PC-3 (cell line): ENCODE results near the gene CBX6. TPM values are rescaled to one million over a fixed set of nuclear protein-coding genes. Genes with fewer than 3 reads are reported as not detected.

Experiments
- ATAC-seq: fragments of 200-7000 bp; cut with Tn5 transposase; 2 replicates; pipeline ENCODE4 v1.9.1; 2020; ENCODE audit warnings: mild to moderate bottlenecking, moderate library complexity
- BruUV-seq: library from RNA; stranded (reverse); fragments of 400-500 nt; replicated peaks from 2 replicates; lab custom pipeline; 2021; lab: Mats Ljungman, UMichigan
- CTCF ChIA-PET: fragments of 300-600 bp; sonication (Branson Sonifier 250); formaldehyde crosslinking; loops from one replicate; lab custom pipeline; 2022; ENCODE audit warnings: antibody characterized with exemption; lab: Charles Lee
- POLR2A ChIA-PET: fragments of 300-600 bp; sonication (Branson Sonifier 250); formaldehyde crosslinking; loops from one replicate; lab custom pipeline; 2022; ENCODE audit warnings: antibody characterized with exemption; ENCODE audit not compliant: unreplicated experiment; lab: Charles Lee
- DNase-seq: peaks from one replicate; pipeline ENCODE4 v3.0.0-alpha.2; 2015
- H2AFZ ChIP-seq: fragments of 300-600 bp; sonication (generic); 2 replicates; pipeline ENCODE4 v1.6.0; 2016; ENCODE audit warnings: antibody characterized with exemption, low read length
- H3F3A ChIP-seq: fragments of 300-600 bp; sonication (generic); one replicate; pipeline ENCODE4 v1.6.0; 2017; ENCODE audit warnings: antibody characterized with exemption, low read length, control low read depth, mild to moderate bottlenecking; ENCODE audit not compliant: unreplicated experiment
- H3K27ac ChIP-seq: fragments of 300-600 bp; sonication (generic); 2 replicates; pipeline ENCODE4 v1.5.1; 2016; ENCODE audit warnings: mild to moderate bottlenecking, low read length
- H3K27me3 ChIP-seq: fragments of 300-600 bp; sonication (generic); 2 replicates; pipeline ENCODE4 v1.6.1; 2016; ENCODE audit warnings: low read length, mixed read lengths
- H3K36me3 ChIP-seq: fragments of 300-600 bp; sonication (generic); 2 replicates; pipeline ENCODE4 v1.6.1; 2016; ENCODE audit warnings: low read depth, mixed run types, low read length, mixed read lengths
- H3K4me1 ChIP-seq: fragments of 300-600 bp; sonication (generic); 2 replicates; pipeline ENCODE4 v1.5.1; 2016; ENCODE audit warnings: low read length; ENCODE audit not compliant: insufficient read depth
- H3K4me2 ChIP-seq: fragments of 300-600 bp; sonication (generic); 2 replicates; pipeline ENCODE4 v1.6.0; 2016; ENCODE audit warnings: low read length
- H3K4me3 ChIP-seq: fragments of 300-600 bp; sonication (generic); 2 replicates; pipeline ENCODE4 v1.5.1; 2016; ENCODE audit warnings: mild to moderate bottlenecking, low read length, mixed read lengths
- H3K79me2 ChIP-seq: fragments of 300-600 bp; sonication (generic); 2 replicates; pipeline ENCODE4 v1.6.1; 2017; ENCODE audit warnings: low read length, mixed read lengths
- H3K9ac ChIP-seq: fragments of 300-600 bp; sonication (generic); 2 replicates; pipeline ENCODE4 v1.6.0; 2016; ENCODE audit warnings: mild to moderate bottlenecking, low read length
- H3K9me2 ChIP-seq: fragments of 300-600 bp; sonication (generic); replicated peaks from 2 replicates; pipeline ENCODE4 v1.6.1; 2016; ENCODE audit warnings: mixed run types, low read length, mixed read lengths
- H3K9me3 ChIP-seq: fragments of 300-600 bp; sonication (generic); 2 replicates; pipeline ENCODE4 v1.6.1; 2016; ENCODE audit warnings: low read length, mixed read lengths
- H4K20me1 ChIP-seq: fragments of 300-600 bp; sonication (generic); 2 replicates; pipeline ENCODE4 v1.6.1; 2016; ENCODE audit warnings: low read length, mixed read lengths
- EZH2 ChIP-seq: fragments of 300-600 bp; sonication (generic); IDR thresholded peaks from one replicate; pipeline ENCODE4 v1.6.1; 2017; ENCODE audit warnings: antibody characterized with exemption, mild to moderate bottlenecking, low read length; ENCODE audit not compliant: unreplicated experiment
- EZH2phosphoT487 ChIP-seq: fragments of 300-600 bp; sonication (generic); IDR thresholded peaks from 2 replicates; pipeline ENCODE4 v1.6.1; 2018; ENCODE audit warnings: mild to moderate bottlenecking, antibody characterized with exemption, low read length, borderline replicate concordance
- intact Hi-C: fragments of 100-400 bp; cut with micrococcal nuclease; formaldehyde crosslinking; loops from 2 replicates; pipeline ENCODE4 v1.9.0; 2023
- total RNA-seq: library from RNA; depleted of rRNA; stranded (reverse); fragments of >200 nt; gene quantifications from 2 replicates; pipeline ENCODE4 v1.2.3, GENCODE V29; 2014
- TF ChIP-seq, protein P1 (sequence below): fragments of 300-600 bp; sonication (generic); conservative IDR thresholded peaks from 2 replicates; pipeline ENCODE4 v1.5.1; 2017; ENCODE audit warnings: antibody characterized with exemption, low read depth, mild to moderate bottlenecking, low read length

Gene CBX6
- total RNA-seq, 1 experiment from 2014 or later = 37.5 TPM

DNA sequence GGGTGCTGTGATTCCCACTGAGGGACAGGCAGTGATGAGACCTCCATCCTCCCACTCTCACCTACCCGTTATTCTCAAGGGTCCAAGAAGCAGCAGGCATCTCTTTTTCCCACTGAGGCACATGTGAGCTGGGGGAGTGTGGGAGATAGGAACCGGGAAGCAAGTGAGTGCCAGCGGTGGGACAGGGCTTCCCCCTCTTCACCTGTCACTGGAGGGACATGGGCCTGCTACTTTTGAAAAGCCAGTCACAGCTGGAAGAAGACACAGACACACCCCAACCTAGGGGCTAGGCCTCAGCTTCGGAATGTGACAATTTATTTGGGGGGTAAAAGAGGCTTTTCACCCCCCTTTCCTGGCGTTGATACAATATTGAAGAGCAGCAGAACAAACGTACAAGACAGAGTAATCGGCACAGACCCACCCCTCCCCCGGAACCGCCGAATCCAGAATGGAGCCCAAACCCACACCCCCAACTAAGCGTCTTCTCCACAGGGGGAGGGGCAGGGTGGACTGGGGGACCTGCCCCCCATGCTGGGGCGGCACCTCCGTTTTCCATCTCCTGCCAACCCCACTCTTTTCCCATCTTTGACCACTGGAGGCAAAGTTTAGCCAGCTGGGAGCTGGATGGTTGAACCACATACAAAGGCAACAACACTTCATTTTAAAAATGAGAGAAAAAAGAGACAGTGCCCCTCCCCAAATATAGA, 10.7 kb downstream of the CBX6 start:
- ATAC-seq = peak; percentile 19; the same call in 1 of the 2 replicates
- CTCF ChIA-PET = no interaction called here

DNA sequence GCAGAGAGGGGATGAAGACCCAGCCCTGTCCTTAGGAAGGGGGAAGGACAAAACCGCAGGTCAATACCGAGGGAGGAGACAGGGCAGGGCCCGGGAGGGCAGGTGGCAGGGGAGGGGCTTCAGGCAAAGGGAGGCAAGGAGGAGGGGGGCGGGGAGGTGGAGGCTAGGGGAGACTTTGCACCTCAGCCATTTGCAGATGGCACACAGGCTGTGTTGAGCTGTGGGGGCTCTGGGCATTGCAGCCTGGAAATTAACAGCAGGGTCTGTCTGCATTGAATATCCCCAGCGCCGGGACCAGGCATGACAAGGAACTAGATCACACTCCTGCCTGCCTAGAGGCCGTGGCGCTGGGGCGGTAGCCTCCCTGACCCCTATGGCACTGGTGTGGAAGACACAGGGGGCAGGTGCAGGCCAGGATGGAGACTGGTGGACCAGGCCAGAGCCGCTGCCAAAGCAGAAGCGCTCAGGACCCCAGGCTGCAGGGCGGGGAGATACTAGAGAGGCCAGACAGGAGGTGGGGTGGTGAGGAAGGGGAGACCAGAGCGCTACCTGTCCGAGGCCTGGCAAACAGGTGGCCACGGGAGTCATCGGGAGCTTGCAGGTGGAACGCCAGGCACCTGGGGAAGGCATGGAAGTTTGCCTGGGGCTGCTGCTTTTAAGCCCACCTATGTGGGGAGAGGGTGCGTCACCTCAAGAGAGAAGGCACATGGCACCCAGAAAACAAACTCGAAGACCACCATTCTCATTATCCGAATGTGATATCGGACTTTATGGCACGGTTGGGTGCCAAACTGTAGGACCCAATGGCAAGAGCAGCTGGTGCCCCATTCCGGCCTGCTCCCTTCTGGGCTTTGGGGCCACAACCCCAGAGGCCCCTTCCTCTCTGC, 11.5 kb downstream of the CBX6 start:
- no peaks in the 10 kb centered on the region for H3K9me2 ChIP-seq
- TF ChIP-seq EZH2 (no peak), EZH2phosphoT487 (no peak)
- TF ChIP-seq, protein P1, sequence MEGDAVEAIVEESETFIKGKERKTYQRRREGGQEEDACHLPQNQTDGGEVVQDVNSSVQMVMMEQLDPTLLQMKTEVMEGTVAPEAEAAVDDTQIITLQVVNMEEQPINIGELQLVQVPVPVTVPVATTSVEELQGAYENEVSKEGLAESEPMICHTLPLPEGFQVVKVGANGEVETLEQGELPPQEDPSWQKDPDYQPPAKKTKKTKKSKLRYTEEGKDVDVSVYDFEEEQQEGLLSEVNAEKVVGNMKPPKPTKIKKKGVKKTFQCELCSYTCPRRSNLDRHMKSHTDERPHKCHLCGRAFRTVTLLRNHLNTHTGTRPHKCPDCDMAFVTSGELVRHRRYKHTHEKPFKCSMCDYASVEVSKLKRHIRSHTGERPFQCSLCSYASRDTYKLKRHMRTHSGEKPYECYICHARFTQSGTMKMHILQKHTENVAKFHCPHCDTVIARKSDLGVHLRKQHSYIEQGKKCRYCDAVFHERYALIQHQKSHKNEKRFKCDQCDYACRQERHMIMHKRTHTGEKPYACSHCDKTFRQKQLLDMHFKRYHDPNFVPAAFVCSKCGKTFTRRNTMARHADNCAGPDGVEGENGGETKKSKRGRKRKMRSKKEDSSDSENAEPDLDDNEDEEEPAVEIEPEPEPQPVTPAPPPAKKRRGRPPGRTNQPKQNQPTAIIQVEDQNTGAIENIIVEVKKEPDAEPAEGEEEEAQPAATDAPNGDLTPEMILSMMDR = no peak
- no peaks in the 10 kb centered on the region for H3K4me1 ChIP-seq
- intact Hi-C loops = no loop called here
- H3K4me3 ChIP-seq = no peak overlapping the region
- no peaks in the 10 kb centered on the region for H4K20me1 ChIP-seq
- H3K27me3 ChIP-seq = no peaks in the 10 kb centered on the region
- H3K27ac ChIP-seq = no peak overlapping the region
- ChIA-PET POLR2A (no interaction called here), CTCF (no interaction called here)
- H3K4me2 ChIP-seq = no peak overlapping the region
- DNase-seq = no peak
- no TSS peak for BruUV-seq
- no peak overlapping the region for H3K9ac ChIP-seq
- H3F3A ChIP-seq = no peaks in the 10 kb centered on the region
- no peak overlapping the region for H2AFZ ChIP-seq
- peak; percentile 20 for ATAC-seq
- no peaks in the 10 kb centered on the region for H3K9me3 ChIP-seq
- no peaks in the 10 kb centered on the region for H3K36me3 ChIP-seq
- H3K79me2 ChIP-seq = no peaks in the 10 kb centered on the region

More for the DNA sequence above, 10.7 kb downstream of the CBX6 start:
- Histone ChIP-seq H3K79me2 (no peaks in the 10 kb centered on the region), H3K9ac (no peak overlapping the region), H3K4me3 (no peak overlapping the region), H3K36me3 (no peaks in the 10 kb centered on the region), H3K4me2 (no peak overlapping the region), H2AFZ (no peak overlapping the region), H3K9me3 (no peaks in the 10 kb centered on the region), H3K27me3 (no peaks in the 10 kb centered on the region), H4K20me1 (no peaks in the 10 kb centered on the region), H3F3A (no peaks in the 10 kb centered on the region), H3K9me2 (no peaks in the 10 kb centered on the region), H3K4me1 (no peaks in the 10 kb centered on the region), H3K27ac (no peak overlapping the region)
- no TSS peak for BruUV-seq
- DNase-seq = no peak
- POLR2A ChIA-PET = no interaction called here
- TF ChIP-seq EZH2phosphoT487 (no peak), EZH2 (no peak)
- TF ChIP-seq, protein P1 = 0 out of 2 replicates have a peak, but pooled peaks have one; percentile 8
- intact Hi-C loops = no loop called here
